HEK293 (cell line): ENCODE measurements around the gene ARHGAP6.
"Not testable (repeated sequence)": the region's sequence is repeated elsewhere in the genome, so short reads cannot be mapped to it uniquely, and the experiment has no call there.

ENCODE experiments used
- CTCF ChIA-PET: fragments of 350-600 bp; formaldehyde crosslinking; extraction: SDS; loops from one replicate; lab custom pipeline; 2021; ENCODE audit warnings: antibody characterized with exemption; lab: Yijun Ruan, JAX
- POLR2A ChIA-PET: fragments of 300-600 bp; formaldehyde crosslinking; extraction: SDS; loops from one replicate; lab custom pipeline; 2020; ENCODE audit warnings: antibody characterized with exemption, inconsistent platforms; lab: Yijun Ruan, JAX
- H3K27ac ChIP-seq: fragments of 200-500 bp; sonication (Bioruptor generic); 2 replicates; pipeline ENCODE4 v1.5.1; 2014; ENCODE audit warnings: low read depth, low read length, control low read depth, inconsistent platforms; ENCODE audit errors: extremely low read depth
- H3K36me3 ChIP-seq, 2 experiments: fragments of 200-500 bp in 1 of 2; sonication (Bioruptor generic) in 1 of 2; 1 replicate in 1 of 2; 2 replicates in 1 of 2; pipeline ENCODE4 v1.5.1; 2014 to 2017; ENCODE audit warnings: inconsistent platforms in 2 of 2, low read length in 2 of 2; ENCODE audit not compliant: control insufficient read depth in 2 of 2, insufficient read depth in 1 of 2
- H3K4me1 ChIP-seq: fragments of 200-500 bp; sonication (Bioruptor generic); 2 replicates; pipeline ENCODE4 v1.5.1; 2014; ENCODE audit warnings: mild to moderate bottlenecking, low read length, inconsistent platforms; ENCODE audit not compliant: control insufficient read depth, insufficient read depth
- H3K4me3 ChIP-seq: 2 replicates; pipeline ENCODE4 v1.5.1; 2011; ENCODE audit warnings: low read depth, mild to moderate bottlenecking, control low read depth, low read length, moderate library complexity
- H3K9me3 ChIP-seq: fragments of 200-500 bp; sonication (Bioruptor generic); 2 replicates; pipeline ENCODE4 v1.5.1; 2014; ENCODE audit warnings: low read depth, low read length, inconsistent platforms; ENCODE audit not compliant: control insufficient read depth, insufficient read depth
- GFI1B ChIP-seq: fragments of 450-650 bp; formaldehyde crosslinking; IDR thresholded peaks from 2 replicates; pipeline ENCODE4 v1.5.1; 2016; ENCODE audit warnings: missing biosample characterization, missing genetic modification characterization
- GLI2 ChIP-seq: fragments of 450-650 bp; formaldehyde crosslinking; IDR thresholded peaks from 2 replicates; pipeline ENCODE4; 2017; ENCODE audit warnings: missing biosample characterization, missing genetic modification characterization, low read depth, borderline replicate concordance
- KLF17 ChIP-seq: fragments of 450-650 bp; formaldehyde crosslinking; IDR thresholded peaks from 2 replicates; pipeline ENCODE4 v1.5.1; 2016; ENCODE audit warnings: missing biosample characterization, missing genetic modification characterization
- KLF9 ChIP-seq: fragments of 450-650 bp; formaldehyde crosslinking; IDR thresholded peaks from 2 replicates; pipeline ENCODE4 v1.5.1; 2016; ENCODE audit warnings: missing biosample characterization, missing genetic modification characterization, low read depth
- OVOL3 ChIP-seq: fragments of 450-650 bp; formaldehyde crosslinking; IDR thresholded peaks from 2 replicates; pipeline ENCODE4 v1.5.1; 2016; ENCODE audit warnings: missing biosample characterization, missing genetic modification characterization
- SP7 ChIP-seq: fragments of 450-650 bp; formaldehyde crosslinking; IDR thresholded peaks from 2 replicates; pipeline ENCODE4 v1.5.1; 2016; ENCODE audit warnings: missing biosample characterization, missing genetic modification characterization
- ZBTB11 ChIP-seq: fragments of 450-650 bp; formaldehyde crosslinking; conservative IDR thresholded peaks from 2 replicates; pipeline ENCODE4 v1.5.1; 2016; ENCODE audit warnings: low read depth, missing biosample characterization, missing genetic modification characterization
- ZFP3 ChIP-seq: fragments of 450-650 bp; formaldehyde crosslinking; IDR thresholded peaks from 2 replicates; pipeline ENCODE4 v1.5.1; 2016; ENCODE audit warnings: low read depth, missing biosample characterization, missing genetic modification characterization
- ZNF10 ChIP-seq: fragments of 450-650 bp; formaldehyde crosslinking; IDR thresholded peaks from 2 replicates; pipeline ENCODE4 v1.5.1; 2017; ENCODE audit warnings: missing biosample characterization, missing genetic modification characterization
- ZNF174 ChIP-seq: fragments of 450-650 bp; formaldehyde crosslinking; IDR thresholded peaks from 2 replicates; pipeline ENCODE4 v1.5.0; 2017; ENCODE audit warnings: missing biosample characterization, mild to moderate bottlenecking, missing genetic modification characterization
- ZNF175 ChIP-seq: fragments of 450-650 bp; formaldehyde crosslinking; IDR thresholded peaks from 2 replicates; pipeline ENCODE4 v1.5.1; 2016; ENCODE audit warnings: missing biosample characterization, missing genetic modification characterization
- ZNF221 ChIP-seq: fragments of 450-650 bp; formaldehyde crosslinking; IDR thresholded peaks from 2 replicates; pipeline ENCODE4 v1.5.1; 2017; ENCODE audit warnings: missing biosample characterization, missing genetic modification characterization, borderline replicate concordance
- ZNF23 ChIP-seq: fragments of 450-650 bp; formaldehyde crosslinking; IDR thresholded peaks from 2 replicates; pipeline ENCODE4 v1.5.1; 2016; ENCODE audit warnings: missing biosample characterization, missing genetic modification characterization, borderline replicate concordance
- ZNF324 ChIP-seq: fragments of 450-650 bp; formaldehyde crosslinking; IDR thresholded peaks from 2 replicates; pipeline ENCODE4 v1.5.1; 2016; ENCODE audit warnings: missing biosample characterization, missing genetic modification characterization
- ZNF341 ChIP-seq: fragments of 450-650 bp; formaldehyde crosslinking; IDR thresholded peaks from 2 replicates; pipeline ENCODE4; 2016; ENCODE audit warnings: low read depth, missing biosample characterization, missing genetic modification characterization
- ZNF394 ChIP-seq: fragments of 450-650 bp; formaldehyde crosslinking; IDR thresholded peaks from 2 replicates; pipeline ENCODE4 v1.5.1; 2016; ENCODE audit warnings: missing biosample characterization, missing genetic modification characterization, mild to moderate bottlenecking, moderate library complexity, borderline replicate concordance
- ZNF501 ChIP-seq: fragments of 450-650 bp; formaldehyde crosslinking; IDR thresholded peaks from 2 replicates; pipeline ENCODE4 v1.5.1; 2016; ENCODE audit warnings: missing biosample characterization, missing genetic modification characterization
- ZNF544 ChIP-seq: fragments of 450-650 bp; formaldehyde crosslinking; IDR thresholded peaks from 2 replicates; pipeline ENCODE4 v1.5.0; 2017; ENCODE audit warnings: missing biosample characterization, missing genetic modification characterization
- ZNF792 ChIP-seq: fragments of 450-650 bp; formaldehyde crosslinking; IDR thresholded peaks from 2 replicates; pipeline ENCODE4 v1.5.1; 2016; ENCODE audit warnings: missing biosample characterization, missing genetic modification characterization

Gene ARHGAP6

GRCh38 chrX:11241720-11242119, 424.0 kb downstream of the ARHGAP6 start (continued):
- TF ChIP-seq ZFP3, result no peak
- TF ChIP-seq GLI2 (tag by site-specific recombination), result no peak

GRCh38 chrX:11239230-11239629, 426.5 kb downstream of the ARHGAP6 start:
- Histone ChIP-seq H3K4me3 (no peak overlapping the region), H3K4me1 (no peaks in the 10 kb centered on the region), H3K36me3 (no peaks in the 10 kb centered on the region), H3K9me3 (no peaks in the 10 kb centered on the region), H3K27ac (no peak overlapping the region)
- CTCF ChIA-PET, result no interaction called here
- TF ChIP-seq ZNF394 (tag by site-specific recombination) (no peak), ZNF174 (no peak), KLF9 (tag by site-specific recombination) (no peak), ZNF175 (tag by site-specific recombination) (no peak), ZNF341 (tag by site-specific recombination) (no peak), ZNF221 (tag by site-specific recombination) (no peak), KLF17 (tag by site-specific recombination) (no peak), ZNF324 (tag by site-specific recombination) (no peak)
- POLR2A ChIA-PET, result no interaction called here

GRCh38 chrX:11235377-11235776, 430.3 kb downstream of the ARHGAP6 start:
- H3K36me3 ChIP-seq, CTCF ChIA-PET, H3K27ac ChIP-seq, H3K9me3 ChIP-seq, H3K4me1 ChIP-seq, POLR2A ChIA-PET, H3K4me3 ChIP-seq: not testable (repeated sequence)

- TF ChIP-seq SP7 (tag by site-specific recombination), result no peak
- no peak for TF ChIP-seq ZNF792 (tag by site-specific recombination)
- no peak for TF ChIP-seq ZNF544 (tag by site-specific recombination)
- no peak for TF ChIP-seq ZBTB11 (tag by site-specific recombination)
- no peak for TF ChIP-seq GFI1B (tag by site-specific recombination)
- no peak for TF ChIP-seq ZNF10
- TF ChIP-seq ZNF23 (tag by site-specific recombination), result no peak
- no peak for TF ChIP-seq OVOL3 (tag by site-specific recombination)
- TF ChIP-seq ZNF501, result no peak
- H3K27ac ChIP-seq, result no peak overlapping the region
- no peaks in the 10 kb centered on the region for H3K4me1 ChIP-seq
- no peaks in the 10 kb centered on the region for H3K36me3 ChIP-seq
- ChIA-PET CTCF (no interaction called here), POLR2A (no interaction called here)
- H3K4me3 ChIP-seq, result no peak overlapping the region
- no peaks in the 10 kb centered on the region for H3K9me3 ChIP-seq
Measured at GRCh38 chrX:11215191-11215921, 450.4 kb downstream of the ARHGAP6 start.
